KMS-11 (cell line): ENCODE measurements around the gene KCTD15.

Source experiments
- H2AFZ ChIP-seq: fragments of 200-600 bp; sonication (generic); 2 replicates; pipeline ENCODE4 v1.6.1; 2016; ENCODE audit warnings: antibody characterized with exemption, mixed run types, low read depth
- H3K27ac ChIP-seq: fragments of 200-600 bp; sonication (generic); 2 replicates; pipeline ENCODE4 v1.6.1; 2016; ENCODE audit warnings: mild to moderate bottlenecking, mixed run types
- H3K27me3 ChIP-seq: fragments of 200-600 bp; sonication (generic); 2 replicates; pipeline ENCODE4 v1.6.1; 2017; ENCODE audit warnings: mild to moderate bottlenecking, low read depth, mixed run types, moderate library complexity; ENCODE audit not compliant: insufficient read depth
- H3K36me3 ChIP-seq: fragments of 200-600 bp; sonication (generic); 2 replicates; pipeline ENCODE4 v1.6.1; 2017; ENCODE audit warnings: mild to moderate bottlenecking, mixed run types; ENCODE audit not compliant: insufficient read depth
- H3K4me1 ChIP-seq: fragments of 200-600 bp; sonication (generic); 2 replicates; pipeline ENCODE4 v1.6.1; 2016; ENCODE audit warnings: mild to moderate bottlenecking, low read depth, mixed run types; ENCODE audit not compliant: poor library complexity, severe bottlenecking
- H3K4me2 ChIP-seq: fragments of 200-600 bp; sonication (generic); 2 replicates; pipeline ENCODE4 v1.7.0; 2016; ENCODE audit warnings: mild to moderate bottlenecking, mixed run types
- H3K4me3 ChIP-seq: fragments of 200-600 bp; sonication (generic); IDR thresholded peaks from 2 replicates; pipeline ENCODE4 v1.6.1; 2017; ENCODE audit warnings: low read depth, low read length, mixed read lengths; ENCODE audit not compliant: insufficient read depth
- H3K79me2 ChIP-seq: fragments of 200-600 bp; sonication (generic); 2 replicates; pipeline ENCODE4 v1.6.1; 2016; ENCODE audit warnings: low read depth, mixed run types; ENCODE audit not compliant: insufficient read depth
- H3K9ac ChIP-seq: fragments of 200-600 bp; sonication (generic); 2 replicates; pipeline ENCODE4 v1.6.1; 2016; ENCODE audit warnings: mild to moderate bottlenecking, mixed run types
- H4K20me1 ChIP-seq: fragments of 200-600 bp; sonication (generic); 2 replicates; pipeline ENCODE4 v1.6.1; 2016; ENCODE audit warnings: mild to moderate bottlenecking, mixed run types; ENCODE audit not compliant: insufficient read depth
- CTCF ChIP-seq: fragments of 200-600 bp; sonication (generic); conservative IDR thresholded peaks from 2 replicates; pipeline ENCODE4 v1.6.1; 2017; ENCODE audit warnings: low read depth, mild to moderate bottlenecking, antibody characterized with exemption, low read length, moderate library complexity, mixed read lengths

The KCTD15 gene

DNA sequence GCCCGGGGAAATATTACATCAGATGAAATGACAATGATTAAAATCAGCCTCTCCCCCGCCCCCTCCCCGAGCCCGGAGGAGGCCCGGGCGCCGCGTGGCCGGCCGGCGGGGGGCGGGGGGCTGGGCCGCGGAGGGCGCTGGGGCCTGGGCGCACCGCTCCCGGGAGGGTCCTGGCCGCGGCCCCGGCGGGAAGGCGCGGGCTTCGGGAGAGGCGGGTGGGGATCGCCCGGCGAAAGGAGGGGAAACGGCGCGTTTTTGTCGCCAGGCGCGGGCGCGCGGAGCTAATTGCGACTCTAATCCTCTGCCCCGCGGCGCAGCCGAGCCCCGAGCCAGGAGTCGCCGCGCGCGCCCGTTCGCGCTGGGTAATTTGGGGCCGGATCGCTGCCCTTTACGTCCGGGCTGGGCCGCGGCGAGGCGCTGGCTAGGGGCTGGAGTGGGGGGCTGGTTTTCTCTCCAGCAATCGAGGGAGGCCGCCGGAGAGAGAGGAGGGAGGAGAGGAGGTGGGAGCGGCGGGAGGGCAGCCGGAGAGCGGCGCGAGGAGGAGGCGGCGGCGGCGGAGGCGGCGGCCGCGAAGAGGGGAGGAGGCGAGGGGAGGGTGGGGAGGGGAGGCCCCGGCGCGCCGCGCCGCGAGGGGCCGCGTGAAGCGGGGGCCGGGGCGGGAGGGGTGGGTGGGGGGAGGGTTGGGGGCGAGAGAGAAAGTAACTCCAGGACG lies at the start of gene KCTD15:
Gene KCTD15, plus strand, starts transcription at position 707 of the 712 bp plus-strand sequence. CDS start 3,585 bp downstream, outside the sequence.
- H4K20me1 ChIP-seq = no peaks in the 10 kb centered on the region
- TF ChIP-seq CTCF = no peak
- H3K4me3 ChIP-seq = no peak within 1 kb of the TSS
- H3K36me3 ChIP-seq = 0 out of 2 replicates have a peak, but pooled peaks cover 3% of the 10 kb centered on the region
- H3K27ac ChIP-seq = peak within 1 kb of the TSS; percentile 83
- H3K9ac ChIP-seq = peak within 1 kb of the TSS; percentile 98
- peak within 1 kb of the TSS; percentile 71 for H3K4me2 ChIP-seq
- H3K27me3 ChIP-seq = no peaks in the 10 kb centered on the region
- peak within 1 kb of the TSS; percentile 79 for H2AFZ ChIP-seq
- H3K79me2 ChIP-seq = no peaks in the 10 kb centered on the region
- H3K4me1 ChIP-seq = peaks cover 6% of the 10 kb centered on the region

DNA sequence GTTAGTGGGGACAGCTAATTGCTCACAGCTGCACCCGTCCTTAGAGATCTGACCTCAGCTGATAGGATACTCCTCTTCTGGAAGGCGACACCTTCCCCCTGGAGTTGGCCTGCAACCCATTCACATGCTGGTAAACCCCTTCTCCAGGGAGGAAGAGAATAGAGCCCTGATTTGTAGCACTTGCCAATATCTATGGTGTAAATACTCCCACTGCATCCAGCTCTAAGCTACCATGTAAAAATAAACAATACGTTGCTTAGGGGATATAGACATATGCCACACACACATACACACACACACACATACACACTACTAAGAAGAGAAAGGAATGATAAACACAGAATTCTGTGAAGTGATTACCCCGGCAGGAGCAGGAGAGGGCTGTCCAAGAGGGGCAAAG lies 49.4 kb upstream of the KCTD15 start:
- no peak overlapping the region for H3K9ac ChIP-seq

DNA sequence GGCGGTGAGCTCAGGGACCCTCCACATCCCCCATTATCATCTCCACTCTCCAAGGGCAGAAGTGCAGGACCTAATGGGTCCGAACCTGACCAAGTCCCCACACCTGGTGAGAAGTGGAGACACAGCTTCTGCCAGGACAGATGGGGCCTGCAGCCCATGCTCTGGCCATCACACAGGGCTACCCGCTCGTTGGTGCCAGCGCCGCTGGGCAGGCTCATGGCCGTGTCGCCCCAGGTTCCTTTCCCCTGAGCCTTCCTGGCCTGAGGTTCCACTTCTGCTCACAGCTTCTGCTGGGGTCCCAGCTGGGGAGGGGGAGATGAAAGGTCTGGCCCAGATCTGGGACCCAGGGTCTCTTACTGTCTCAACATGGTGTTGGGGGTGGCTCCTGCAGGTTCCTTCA lies 48.4 kb upstream of the KCTD15 start:
- H4K20me1 ChIP-seq = no peaks in the 10 kb centered on the region
- H3K79me2 ChIP-seq = no peaks in the 10 kb centered on the region
- no peaks in the 10 kb centered on the region for H3K4me1 ChIP-seq
- TF ChIP-seq CTCF = no peak
- peaks cover 8% of the 10 kb centered on the region; the same call in 1 of the 2 replicates for H3K27me3 ChIP-seq
- no peak overlapping the region for H2AFZ ChIP-seq
- H3K9ac ChIP-seq = no peak overlapping the region
- no peaks in the 10 kb centered on the region for H3K36me3 ChIP-seq
- H3K4me3 ChIP-seq = no peak overlapping the region
- no peak overlapping the region for H3K27ac ChIP-seq
- no peak overlapping the region for H3K4me2 ChIP-seq

More for the DNA sequence above, 49.4 kb upstream of the KCTD15 start:
- Histone ChIP-seq H3K79me2 (no peaks in the 10 kb centered on the region), H2AFZ (no peak overlapping the region), H3K27me3 (peaks cover 8% of the 10 kb centered on the region; the same call in 1 of the 2 replicates), H3K4me3 (no peak overlapping the region), H4K20me1 (no peaks in the 10 kb centered on the region), H3K27ac (no peak overlapping the region), H3K4me1 (no peaks in the 10 kb centered on the region), H3K36me3 (no peaks in the 10 kb centered on the region), H3K4me2 (no peak overlapping the region)
- TF ChIP-seq CTCF = no peak

DNA sequence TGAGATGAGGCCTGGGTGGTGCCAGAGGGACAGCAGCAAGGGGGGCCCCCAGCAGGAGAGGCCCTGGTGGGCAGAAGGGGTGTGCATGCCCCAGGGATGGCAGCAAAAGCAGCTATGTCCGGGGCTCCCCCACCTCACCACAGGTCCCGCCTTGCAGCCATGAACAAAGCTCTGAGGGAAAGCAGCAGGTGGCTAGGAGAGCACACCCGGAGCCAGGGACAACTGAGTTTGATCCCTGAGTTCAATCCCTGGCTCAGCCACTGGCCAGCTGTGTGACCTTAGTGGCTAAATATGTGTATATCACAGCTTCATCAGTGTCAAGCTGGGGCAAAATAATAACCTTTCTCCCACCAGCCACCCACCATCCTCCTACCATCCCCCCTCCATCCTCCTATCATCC lies 47.7 kb upstream of the KCTD15 start:
- Histone ChIP-seq H3K4me2 (no peak overlapping the region), H3K27ac (no peak overlapping the region), H4K20me1 (no peaks in the 10 kb centered on the region), H3K79me2 (no peaks in the 10 kb centered on the region), H3K9ac (no peak overlapping the region), H2AFZ (no peak overlapping the region), H3K27me3 (peaks cover 8% of the 10 kb centered on the region; the same call in 1 of the 2 replicates), H3K4me1 (no peaks in the 10 kb centered on the region), H3K36me3 (no peaks in the 10 kb centered on the region), H3K4me3 (no peak overlapping the region)
- TF ChIP-seq CTCF = no peak
